IMR-90 (cell line): Measurements from ENCODE around the gene DPP8. TPM values are rescaled to one million over a fixed set of nuclear protein-coding genes. Genes with fewer than 3 reads are reported as not detected.
A peak's percentile ranks its signal among the peaks of the same experiment; 100 is the strongest.

Experiments
- ATAC-seq: fragments of 200-7000 bp; cut with Tn5 transposase; 2 replicates; pipeline ENCODE4 v1.9.1; 2020; ENCODE audit warnings: low read depth, mild to moderate bottlenecking, moderate library complexity
- BruUV-seq: library from RNA; stranded (reverse); fragments of 400-500 nt; replicated peaks from 2 replicates; lab custom pipeline; 2021; lab: Mats Ljungman, UMichigan
- CTCF ChIA-PET: fragments of 300-600 bp; formaldehyde crosslinking; extraction: SDS; loops from one replicate; lab custom pipeline; 2021; ENCODE audit warnings: antibody characterized with exemption; lab: Yijun Ruan, JAX
- POLR2A ChIA-PET: fragments of 300-600 bp; sonication (Branson Sonifier 250); formaldehyde crosslinking; loops from one replicate; lab custom pipeline; 2022; ENCODE audit warnings: antibody characterized with exemption; ENCODE audit not compliant: unreplicated experiment; lab: Charles Lee
- DNase-seq: peaks from one replicate; pipeline ENCODE4 v3.0.0; 2013
- H2AFZ ChIP-seq: replicated peaks from 2 replicates; pipeline ENCODE3; 2013; ENCODE audit warnings: low read length, mild to moderate bottlenecking; ENCODE audit not compliant: poor library complexity
- H2AK5ac ChIP-seq: 2 replicates; pipeline ENCODE4 v1.6.1; 2013; ENCODE audit warnings: low read depth, low read length, inconsistent platforms
- H2AK9ac ChIP-seq: replicated peaks from 2 replicates; pipeline ENCODE3; 2013; ENCODE audit warnings: mild to moderate bottlenecking, low read depth, low read length, moderate library complexity; ENCODE audit not compliant: poor library complexity
- H2BK120ac ChIP-seq: 2 replicates; pipeline ENCODE4 v1.6.1; 2013; ENCODE audit warnings: low read depth, low read length, inconsistent platforms
- H2BK15ac ChIP-seq: 3 replicates; pipeline ENCODE4 v1.6.1; 2013; ENCODE audit warnings: low read depth, low read length, inconsistent platforms
- H2BK20ac ChIP-seq: 2 replicates; pipeline ENCODE4 v1.6.1; 2013; ENCODE audit warnings: low read depth, mild to moderate bottlenecking, inconsistent platforms, low read length, moderate library complexity
- H2BK5ac ChIP-seq: 2 replicates; pipeline ENCODE4 v1.6.1; 2013; ENCODE audit warnings: mild to moderate bottlenecking, low read depth, low read length, inconsistent platforms; ENCODE audit not compliant: poor library complexity, severe bottlenecking
- H3K14ac ChIP-seq: replicated peaks from 2 replicates; pipeline ENCODE4 v1.6.1; 2013; ENCODE audit warnings: low read depth, low read length, inconsistent platforms
- H3K18ac ChIP-seq: 2 replicates; pipeline ENCODE4 v1.6.1; 2013; ENCODE audit warnings: low read depth, low read length, control low read depth
- H3K23ac ChIP-seq: 2 replicates; pipeline ENCODE4 v1.6.1; 2013; ENCODE audit warnings: low read depth, low read length, inconsistent platforms
- H3K27ac ChIP-seq: 2 replicates; pipeline ENCODE4 v1.5.1; 2013; ENCODE audit warnings: mild to moderate bottlenecking, control low read depth, low read length; ENCODE audit not compliant: insufficient read depth
- H3K27me3 ChIP-seq: 2 replicates; pipeline ENCODE4 v1.6.1; 2013; ENCODE audit warnings: low read length; ENCODE audit not compliant: control insufficient read depth, insufficient read depth
- H3K36me3 ChIP-seq: 2 replicates; pipeline ENCODE4 v1.6.1; 2013; ENCODE audit warnings: low read length, mixed read lengths; ENCODE audit not compliant: control insufficient read depth, insufficient read depth
- H3K4ac ChIP-seq: 2 replicates; pipeline ENCODE4 v1.6.1; 2013; ENCODE audit warnings: low read depth, low read length, inconsistent platforms
- H3K4me1 ChIP-seq: 2 replicates; pipeline ENCODE4 v1.6.1; 2013; ENCODE audit warnings: low read length, mixed read lengths; ENCODE audit not compliant: control insufficient read depth, insufficient read depth
- H3K4me2 ChIP-seq: 2 replicates; pipeline ENCODE4 v1.6.1; 2013; ENCODE audit warnings: low read depth, mild to moderate bottlenecking, control low read depth, low read length, moderate library complexity
- H3K4me3 ChIP-seq: 2 replicates; pipeline ENCODE4 v1.5.1; 2013; ENCODE audit warnings: low read depth, mild to moderate bottlenecking, control low read depth, low read length, moderate library complexity; ENCODE audit not compliant: insufficient read depth
- H3K56ac ChIP-seq: 2 replicates; pipeline ENCODE4 v1.6.1; 2013; ENCODE audit warnings: low read length, inconsistent platforms; ENCODE audit not compliant: insufficient read depth; ENCODE audit errors: extremely low read depth
- H3K79me1 ChIP-seq, 2 experiments: 2 replicates each; pipeline ENCODE4 v1.6.1; 2013; ENCODE audit warnings: low read length in 2 of 2, inconsistent platforms in 1 of 2, low read depth in 1 of 2
- H3K9ac ChIP-seq: 2 replicates; pipeline ENCODE4 v1.6.1; 2013; ENCODE audit warnings: low read depth, low read length, control low read depth
- H3K9me1 ChIP-seq: 2 replicates; pipeline ENCODE4 v1.6.1; 2013; ENCODE audit warnings: low read length, inconsistent platforms; ENCODE audit not compliant: insufficient read depth
- H3K9me3 ChIP-seq: 2 replicates; pipeline ENCODE4 v1.6.1; 2013; ENCODE audit warnings: low read length; ENCODE audit not compliant: control insufficient read depth, insufficient read depth
- H4K20me1 ChIP-seq: 2 replicates; pipeline ENCODE4 v1.6.1; 2013; ENCODE audit warnings: low read length, inconsistent platforms; ENCODE audit not compliant: insufficient read depth
- H4K5ac ChIP-seq: 2 replicates; pipeline ENCODE4 v1.6.1; 2013; ENCODE audit warnings: mild to moderate bottlenecking, low read depth, low read length, control low read depth
- H4K8ac ChIP-seq, 2 experiments: 2 replicates each; pipeline ENCODE4 v1.6.1; 2013; ENCODE audit warnings: low read depth in 2 of 2, low read length in 2 of 2, control low read depth in 1 of 2, inconsistent platforms in 1 of 2
- H4K91ac ChIP-seq: 2 replicates; pipeline ENCODE4 v1.6.1; 2013; ENCODE audit warnings: low read depth, low read length, inconsistent platforms; ENCODE audit not compliant: insufficient read depth
- CEBPB ChIP-seq: IDR thresholded peaks from 2 replicates; pipeline ENCODE4 v1.6.1; 2012; ENCODE audit warnings: low read depth, low read length, improper control_type of control experiment
- RCOR1 ChIP-seq: IDR thresholded peaks from 2 replicates; pipeline ENCODE4 v1.6.1; 2012; ENCODE audit warnings: mild to moderate bottlenecking, low read length, improper control_type of control experiment; ENCODE audit not compliant: insufficient replicate concordance
- SMC3 ChIP-seq: fragments of 150-350 bp; IDR thresholded peaks from 2 replicates; pipeline ENCODE4 v1.6.1; 2016; ENCODE audit warnings: low read depth, mild to moderate bottlenecking, antibody characterized with exemption, low read length, moderate library complexity
- dilution Hi-C: fragments of 300-500 bp; cut with HindIII; formaldehyde crosslinking; loops from one replicate; pipeline ENCODE4 v1.14.3; 2018; ENCODE audit warnings: low sequenced_read_pairs; ENCODE audit not compliant: unreplicated experiment
- in situ Hi-C: fragments of 300-500 bp; cut with MboI; formaldehyde crosslinking; loops from 3 replicates; pipeline ENCODE4 v1.14.3; 2019; ENCODE audit warnings: low sequenced_read_pairs, inconsistent platforms, mixed read lengths
- intact Hi-C: fragments of 100-400 bp; cut with micrococcal nuclease; formaldehyde crosslinking; loops from 2 replicates; pipeline ENCODE4 v1.10.0; 2022
- polyA plus RNA-seq, 3 experiments: library from polyadenylated mRNA; depleted of rRNA; stranded (reverse); fragments of >200 nt; gene quantifications; 2 replicates each; pipeline ENCODE4 v1.2.3, GENCODE V29; 2012; ENCODE audit warnings: low replicate concordance in 1 of 3
- total RNA-seq: library from RNA; depleted of rRNA; stranded (reverse); fragments of >200 nt; gene quantifications from 2 replicates; pipeline ENCODE4 v1.2.3, GENCODE V29; 2012

The DPP8 gene
- total and polyA plus RNA-seq, 2 of the 4 experiments (the other 2 are of a cell fraction), result 10.7 to 29.4 TPM

- no peak overlapping the region for H3K4ac ChIP-seq
- CTCF ChIA-PET, result interaction anchor here (1.1 kb wide), 1 partner anchor 13 kb away, joined by 4 read pairs; no protein-coding TSS in a partner anchor
- H3K9ac ChIP-seq, result no peak overlapping the region
- no peak for ATAC-seq
- no peak overlapping the region for H4K5ac ChIP-seq
- no peak overlapping the region for H2AFZ ChIP-seq
- H3K18ac ChIP-seq, result no peak overlapping the region
- peaks cover 0 to 11% of the 10 kb centered on the region in 2 experiments; a peak in 1 of 4 replicates for H3K79me1 ChIP-seq
- peak overlapping the region; percentile 56 for H2AK9ac ChIP-seq
- peaks cover 2% of the 10 kb centered on the region; the same call in 1 of the 2 replicates for H3K27me3 ChIP-seq
- no peak overlapping the region for H3K4me2 ChIP-seq
- POLR2A ChIA-PET, result interaction anchor here (0.6 to 1.1 kb wide), 2 partner anchors 8 to 20 kb away, joined by 3 read pairs; no protein-coding TSS in a partner anchor
- intact Hi-C loops, result no loop called here
- H2BK120ac ChIP-seq, result no peak overlapping the region
- H2BK20ac ChIP-seq, result no peak overlapping the region
- no peaks in the 10 kb centered on the region for H3K36me3 ChIP-seq
- peaks cover 13% of the 10 kb centered on the region for H3K9me1 ChIP-seq
- no peaks in the 10 kb centered on the region for H4K20me1 ChIP-seq
- H2BK15ac ChIP-seq, result no peak overlapping the region
- no peak overlapping the region for H3K56ac ChIP-seq
- DNase-seq, result no peak
- no peak overlapping the region for H3K27ac ChIP-seq
- no peak for TF ChIP-seq CEBPB
- no peak for TF ChIP-seq SMC3
- TF ChIP-seq RCOR1, result no peak
- BruUV-seq, result no TSS peak
- in situ Hi-C loops, result no loop called here
- H3K4me3 ChIP-seq, result no peak overlapping the region
- H4K8ac ChIP-seq, result 0 out of 4 replicates have a peak overlapping the region, but pooled peaks of 1 of the 2 experiments have one; percentile 17
- dilution Hi-C loops, result no loop called here
- H2BK5ac ChIP-seq, result no peak overlapping the region
- H3K4me1 ChIP-seq, result peaks cover 17% of the 10 kb centered on the region
- H4K91ac ChIP-seq, result no peak overlapping the region
- H3K14ac ChIP-seq, result no peak overlapping the region
- H2AK5ac ChIP-seq, result no peak overlapping the region
- H3K9me3 ChIP-seq, result no peaks in the 10 kb centered on the region
- no peak overlapping the region for H3K23ac ChIP-seq
Observed at GRCh38 chr15:65413051-65413759, 104.3 kb downstream of the DPP8 start.
